Activated T-helper 17 cell treated with anti-CD3 and anti-CD28 coated beads, Interleukin-2, amount 50 U/mL, for 72 hours (primary cell): ENCODE results near the gene SLC39A6. TPM values are rescaled to one million over a fixed set of nuclear protein-coding genes. Genes with fewer than 3 reads are reported as not detected.
"Not testable (repeated sequence)": the region's sequence is repeated elsewhere in the genome, so short reads cannot be mapped to it uniquely, and the experiment has no call there.

ENCODE experiments used
- ATAC-seq: fragments of 150-1000 bp; cut with Tn5 transposase; replicated peaks from 2 replicates; pipeline ENCODE4 v1.10.0; 2021; ENCODE audit warnings: mild to moderate bottlenecking, moderate library complexity
- H3K27ac Mint-ChIP-seq: one replicate; pipeline ENCODE4 v1.8.0; 2022; ENCODE audit warnings: mixed read lengths
- H3K27me3 Mint-ChIP-seq: one replicate; pipeline ENCODE4 v1.8.0; 2022; ENCODE audit warnings: mixed read lengths
- H3K36me3 Mint-ChIP-seq: one replicate; pipeline ENCODE4 v1.8.0; 2022; ENCODE audit warnings: low read depth, mild to moderate bottlenecking, mixed read lengths
- H3K4me1 Mint-ChIP-seq: one replicate; pipeline ENCODE4 v1.8.0; 2022; ENCODE audit warnings: mixed read lengths
- H3K4me3 Mint-ChIP-seq: one replicate; pipeline ENCODE4 v1.8.0; 2022; ENCODE audit warnings: mild to moderate bottlenecking, mixed read lengths
- H3K9me3 Mint-ChIP-seq: one replicate; pipeline ENCODE4 v1.8.0; 2022; ENCODE audit warnings: mixed read lengths
- total RNA-seq, 2 donors: library from RNA; stranded (reverse); gene quantifications; one replicate each; pipeline ENCODE4 v1.2.3, GENCODE V29; 2022

The SLC39A6 gene
- total RNA-seq, 2 donors from 2014 or later: 29.2 to 41.7 TPM

- H3K9me3 Mint-ChIP-seq: no peaks in the 10 kb centered on the region
- H3K36me3 Mint-ChIP-seq: no peaks in the 10 kb centered on the region
- H3K4me3 Mint-ChIP-seq: no peak overlapping the region
- no peaks in the 10 kb centered on the region for H3K4me1 Mint-ChIP-seq
- ATAC-seq: no peak
- no peak overlapping the region for H3K27ac Mint-ChIP-seq
- peaks cover 4% of the 10 kb centered on the region for H3K27me3 Mint-ChIP-seq
These were observed 32.2 kb downstream of the SLC39A6 start for GRCh38 chr18:36096955-36097354.

- no peak overlapping the region for H3K27ac Mint-ChIP-seq
- H3K4me1 Mint-ChIP-seq: no peaks in the 10 kb centered on the region
- peaks cover 4% of the 10 kb centered on the region for H3K27me3 Mint-ChIP-seq
- ATAC-seq: peak; percentile 58
- no peak overlapping the region for H3K4me3 Mint-ChIP-seq
- no peaks in the 10 kb centered on the region for H3K36me3 Mint-ChIP-seq
- no peaks in the 10 kb centered on the region for H3K9me3 Mint-ChIP-seq
These were observed 33.1 kb downstream of the SLC39A6 start for GRCh38 chr18:36095936-36096519.

- Mint-ChIP-seq H3K4me1 (no peaks in the 10 kb centered on the region), H3K9me3 (no peaks in the 10 kb centered on the region), H3K27me3 (peaks cover 4% of the 10 kb centered on the region), H3K4me3 (no peak overlapping the region), H3K27ac (no peak overlapping the region), H3K36me3 (no peaks in the 10 kb centered on the region)
- ATAC-seq: no peak
These were observed 34.7 kb downstream of the SLC39A6 start for GRCh38 chr18:36094431-36094830.

GRCh38 chr18:36092116-36092515 is 37.0 kb downstream of the SLC39A6 start:
- not testable (repeated sequence) for ATAC-seq, H3K36me3 Mint-ChIP-seq, H3K4me3 Mint-ChIP-seq, H3K9me3 Mint-ChIP-seq, H3K4me1 Mint-ChIP-seq, H3K27me3 Mint-ChIP-seq
- peak overlapping the region; percentile 8 for H3K27ac Mint-ChIP-seq

GRCh38 chr18:36089001-36089400 is 40.1 kb downstream of the SLC39A6 start:
- ATAC-seq: no peak
- H3K36me3 Mint-ChIP-seq: no peaks in the 10 kb centered on the region
- H3K27me3 Mint-ChIP-seq: no peaks in the 10 kb centered on the region

GRCh38 chr18:36088256-36088655 is 40.9 kb downstream of the SLC39A6 start:
- ATAC-seq: no peak
- no peak overlapping the region for H3K4me3 Mint-ChIP-seq
- H3K27me3 Mint-ChIP-seq: no peaks in the 10 kb centered on the region
- H3K9me3 Mint-ChIP-seq: no peaks in the 10 kb centered on the region
- no peak overlapping the region for H3K27ac Mint-ChIP-seq
- no peaks in the 10 kb centered on the region for H3K36me3 Mint-ChIP-seq
- H3K4me1 Mint-ChIP-seq: no peaks in the 10 kb centered on the region

More at GRCh38 chr18:36089001-36089400, 40.1 kb downstream of the SLC39A6 start:
- Mint-ChIP-seq H3K9me3 (no peaks in the 10 kb centered on the region), H3K27ac (no peak overlapping the region), H3K4me3 (no peak overlapping the region), H3K4me1 (no peaks in the 10 kb centered on the region)

GRCh38 chr18:36086186-36086585 is 43.0 kb downstream of the SLC39A6 start:
- no peaks in the 10 kb centered on the region for H3K27me3 Mint-ChIP-seq
- H3K36me3 Mint-ChIP-seq: no peaks in the 10 kb centered on the region
- no peak overlapping the region for H3K27ac Mint-ChIP-seq
- H3K4me3 Mint-ChIP-seq: no peak overlapping the region
- no peaks in the 10 kb centered on the region for H3K4me1 Mint-ChIP-seq
- no peak for ATAC-seq
- peaks cover 3% of the 10 kb centered on the region for H3K9me3 Mint-ChIP-seq

- H3K4me3 Mint-ChIP-seq: no peak overlapping the region
- H3K9me3 Mint-ChIP-seq: peaks cover 7% of the 10 kb centered on the region
- no peaks in the 10 kb centered on the region for H3K4me1 Mint-ChIP-seq
- no peaks in the 10 kb centered on the region for H3K27me3 Mint-ChIP-seq
- no peaks in the 10 kb centered on the region for H3K36me3 Mint-ChIP-seq
- no peak for ATAC-seq
- H3K27ac Mint-ChIP-seq: no peak overlapping the region
These were observed 43.9 kb downstream of the SLC39A6 start for GRCh38 chr18:36085195-36085594.

GRCh38 chr18:36083729-36084128 is 45.4 kb downstream of the SLC39A6 start:
- H3K27ac Mint-ChIP-seq: no peak overlapping the region
- H3K4me1 Mint-ChIP-seq: no peaks in the 10 kb centered on the region
- peak; percentile 39 for ATAC-seq
- no peak overlapping the region for H3K4me3 Mint-ChIP-seq
- no peaks in the 10 kb centered on the region for H3K36me3 Mint-ChIP-seq
- H3K9me3 Mint-ChIP-seq: peaks cover 7% of the 10 kb centered on the region
- no peaks in the 10 kb centered on the region for H3K27me3 Mint-ChIP-seq

- not testable (repeated sequence) for H3K4me3 Mint-ChIP-seq, H3K27me3 Mint-ChIP-seq, H3K36me3 Mint-ChIP-seq, ATAC-seq, H3K27ac Mint-ChIP-seq, H3K9me3 Mint-ChIP-seq, H3K4me1 Mint-ChIP-seq
These were observed 48.0 kb downstream of the SLC39A6 start for GRCh38 chr18:36081118-36081517.

- Mint-ChIP-seq H3K27ac (no peak overlapping the region), H3K36me3 (no peaks in the 10 kb centered on the region), H3K27me3 (peaks cover 11% of the 10 kb centered on the region), H3K9me3 (peaks cover 7% of the 10 kb centered on the region), H3K4me3 (no peak overlapping the region), H3K4me1 (no peaks in the 10 kb centered on the region)
- no peak for ATAC-seq
These were observed 50.2 kb downstream of the SLC39A6 start for GRCh38 chr18:36078751-36079529.

GRCh38 chr18:36077764-36078163 is 51.4 kb downstream of the SLC39A6 start:
- not testable (repeated sequence) for ATAC-seq, H3K9me3 Mint-ChIP-seq, H3K27ac Mint-ChIP-seq, H3K4me3 Mint-ChIP-seq, H3K36me3 Mint-ChIP-seq, H3K4me1 Mint-ChIP-seq
- H3K27me3 Mint-ChIP-seq: peaks cover 11% of the 10 kb centered on the region

- Mint-ChIP-seq H3K4me3 (no peak overlapping the region), H3K27ac (no peak overlapping the region), H3K4me1 (no peaks in the 10 kb centered on the region), H3K36me3 (no peaks in the 10 kb centered on the region), H3K27me3 (peaks cover 11% of the 10 kb centered on the region), H3K9me3 (peaks cover 3% of the 10 kb centered on the region)
- no peak for ATAC-seq
These were observed 53.1 kb downstream of the SLC39A6 start for GRCh38 chr18:36075862-36076587.

- H3K27ac Mint-ChIP-seq: no peak overlapping the region
- H3K27me3 Mint-ChIP-seq: peaks cover 11% of the 10 kb centered on the region
- H3K36me3 Mint-ChIP-seq: no peaks in the 10 kb centered on the region
- no peak for ATAC-seq
- no peak overlapping the region for H3K4me3 Mint-ChIP-seq
- H3K4me1 Mint-ChIP-seq: no peaks in the 10 kb centered on the region
- no peaks in the 10 kb centered on the region for H3K9me3 Mint-ChIP-seq
These were observed 54.7 kb downstream of the SLC39A6 start for GRCh38 chr18:36074435-36074834.

GRCh38 chr18:36073676-36074075 is 55.5 kb downstream of the SLC39A6 start:
- no peaks in the 10 kb centered on the region for H3K36me3 Mint-ChIP-seq
- H3K27ac Mint-ChIP-seq: no peak overlapping the region
- H3K4me1 Mint-ChIP-seq: no peaks in the 10 kb centered on the region
- H3K4me3 Mint-ChIP-seq: no peak overlapping the region
- H3K27me3 Mint-ChIP-seq: peaks cover 11% of the 10 kb centered on the region
- no peak for ATAC-seq
- H3K9me3 Mint-ChIP-seq: no peaks in the 10 kb centered on the region
